DMS153 (cell line): ENCODE results near the gene PIGU.
"Not testable (repeated sequence)": the region's sequence is repeated elsewhere in the genome, so short reads cannot be mapped to it uniquely, and the experiment has no call there.

Source experiments
- DNase-seq: peaks from one replicate; lab custom pipeline; 2025; lab: John Stamatoyannopoulos, UW

The PIGU gene, protein sequence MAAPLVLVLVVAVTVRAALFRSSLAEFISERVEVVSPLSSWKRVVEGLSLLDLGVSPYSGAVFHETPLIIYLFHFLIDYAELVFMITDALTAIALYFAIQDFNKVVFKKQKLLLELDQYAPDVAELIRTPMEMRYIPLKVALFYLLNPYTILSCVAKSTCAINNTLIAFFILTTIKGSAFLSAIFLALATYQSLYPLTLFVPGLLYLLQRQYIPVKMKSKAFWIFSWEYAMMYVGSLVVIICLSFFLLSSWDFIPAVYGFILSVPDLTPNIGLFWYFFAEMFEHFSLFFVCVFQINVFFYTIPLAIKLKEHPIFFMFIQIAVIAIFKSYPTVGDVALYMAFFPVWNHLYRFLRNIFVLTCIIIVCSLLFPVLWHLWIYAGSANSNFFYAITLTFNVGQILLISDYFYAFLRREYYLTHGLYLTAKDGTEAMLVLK

DNA sequence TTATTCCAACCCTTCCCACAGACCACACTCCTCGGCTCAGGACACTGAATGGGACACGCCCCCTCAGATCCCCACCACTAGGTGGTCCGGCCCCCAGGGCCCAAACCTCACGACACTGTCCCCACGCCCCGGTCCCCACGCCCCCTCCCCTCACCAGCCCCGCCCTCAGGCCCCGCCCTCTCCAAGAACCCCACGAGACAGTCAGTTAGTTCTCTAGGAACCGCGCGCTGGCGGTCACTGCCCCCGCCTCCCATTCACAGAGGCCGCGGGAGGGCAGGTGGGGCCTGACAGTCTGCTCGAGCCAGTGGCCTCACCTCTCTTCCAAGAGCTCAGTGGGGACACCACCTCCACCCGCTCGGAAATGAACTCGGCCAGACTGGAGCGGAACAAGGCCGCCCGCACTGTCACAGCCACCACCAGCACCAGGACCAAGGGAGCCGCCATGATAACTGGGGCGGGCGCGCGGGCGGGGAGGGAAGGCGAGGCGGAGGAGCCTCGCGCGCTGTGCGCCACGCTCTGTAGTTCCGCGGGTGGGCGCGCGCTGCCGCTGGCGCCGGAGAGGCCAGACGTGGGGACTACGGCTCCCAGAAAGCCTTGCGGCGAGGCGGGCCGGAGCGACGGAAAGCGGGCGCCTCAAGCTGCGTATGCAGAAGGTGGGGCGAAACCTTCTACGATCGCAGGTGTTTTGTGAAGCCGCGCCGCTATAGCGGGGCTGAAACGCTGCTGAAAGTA lies at the start of gene PIGU:
Gene PIGU (minus strand): TSS at position 451 of the 732 bp plus-strand sequence. CDS start 7 bp downstream, at position 444.
- peak; percentile 96 for DNase-seq

DNA sequence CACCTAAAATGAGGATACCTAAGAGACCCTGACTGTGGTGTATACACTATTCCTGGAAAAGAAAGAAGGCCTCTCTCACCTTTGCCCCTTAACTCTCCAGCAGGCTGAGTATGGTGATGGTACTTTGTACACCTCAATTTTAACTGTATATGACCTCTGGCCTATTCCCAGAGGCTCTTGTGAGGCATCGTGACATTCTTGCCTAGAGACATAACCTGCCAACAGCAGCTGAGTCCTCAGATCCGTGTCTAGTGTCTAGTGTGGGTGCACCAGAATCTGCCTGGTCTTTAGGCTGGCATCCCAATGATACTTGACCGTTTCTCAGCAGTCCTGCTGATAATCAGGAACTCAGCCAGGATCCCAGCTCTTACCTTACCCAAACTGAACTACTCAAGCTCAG lies 47.3 kb upstream of the PIGU start:
- DNase-seq = no peak

DNA sequence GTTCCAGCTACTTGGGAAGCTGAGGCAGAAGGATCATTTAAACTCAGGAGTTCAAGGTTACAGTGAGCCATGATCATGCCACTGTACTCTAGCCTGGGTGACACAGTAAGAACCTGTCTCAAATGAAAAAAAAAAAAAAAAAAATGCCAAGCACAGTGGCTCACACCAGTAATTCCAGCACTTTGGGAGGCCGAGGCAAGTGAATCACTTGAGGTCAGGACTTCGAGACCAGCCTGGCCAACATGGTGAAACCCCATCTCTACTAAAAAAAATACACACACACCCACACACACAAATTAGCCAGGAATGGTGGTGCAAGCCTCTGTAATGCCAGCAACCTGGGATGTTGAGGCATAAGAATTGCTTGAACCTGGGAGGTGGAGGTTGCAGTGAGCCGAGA lies 45.7 kb upstream of the PIGU start:
- not testable (repeated sequence) for DNase-seq

DNA sequence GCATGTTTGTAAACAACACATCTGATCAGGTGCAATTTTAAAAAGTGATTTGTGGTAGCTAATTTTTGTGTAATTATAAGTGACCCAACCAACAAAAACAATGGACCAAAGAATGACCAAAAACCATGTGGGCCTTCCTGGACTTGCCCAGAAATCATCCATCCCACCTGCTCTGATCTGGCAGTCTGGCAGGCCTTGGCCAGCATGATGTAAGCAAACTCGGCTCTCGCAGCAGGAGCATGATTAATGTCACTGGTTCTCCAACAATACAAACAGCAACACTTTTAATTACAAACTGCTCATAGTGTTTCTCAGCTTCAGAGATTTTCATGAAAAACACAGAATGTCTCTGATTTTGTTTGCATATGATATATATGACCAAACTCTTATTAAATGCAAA lies 43.4 kb upstream of the PIGU start:
- DNase-seq = no peak

DNA sequence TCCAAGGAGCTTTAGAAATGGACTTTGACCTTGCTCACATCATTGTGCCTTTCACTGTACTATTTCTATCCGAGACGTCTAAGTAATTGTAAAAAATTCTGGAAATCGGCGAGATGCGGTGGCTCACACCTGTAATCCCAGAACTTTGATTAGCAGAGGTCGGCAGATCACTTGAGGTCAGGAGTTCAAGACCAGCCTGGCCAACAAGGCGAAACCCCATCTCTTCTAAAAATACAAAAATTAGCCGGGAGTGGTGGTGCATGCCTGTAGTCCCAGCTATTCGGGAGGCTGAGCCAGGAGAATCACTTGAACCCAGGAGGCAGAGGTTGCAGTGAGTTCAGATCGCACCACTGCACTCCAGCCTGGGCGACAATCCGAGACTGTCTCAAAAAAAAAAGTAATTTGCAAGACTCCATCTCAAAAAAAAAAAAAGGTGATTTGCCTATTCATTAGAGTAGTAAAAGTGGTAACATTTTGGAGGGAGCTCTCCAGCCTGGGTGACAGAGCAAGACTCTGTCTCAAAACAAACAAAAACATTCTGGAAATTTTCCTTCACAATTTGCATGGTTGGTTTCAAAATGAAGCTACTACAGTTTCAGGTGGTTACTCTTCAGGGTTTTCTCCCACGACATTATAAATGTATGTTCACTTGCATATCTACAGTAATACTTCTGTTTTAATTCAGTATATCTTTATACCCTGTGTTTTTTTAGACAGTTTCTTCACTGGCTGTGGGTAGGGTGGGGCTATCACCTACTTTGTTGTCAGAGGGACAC lies 42.5 kb upstream of the PIGU start:
- not testable (repeated sequence) for DNase-seq

DNA sequence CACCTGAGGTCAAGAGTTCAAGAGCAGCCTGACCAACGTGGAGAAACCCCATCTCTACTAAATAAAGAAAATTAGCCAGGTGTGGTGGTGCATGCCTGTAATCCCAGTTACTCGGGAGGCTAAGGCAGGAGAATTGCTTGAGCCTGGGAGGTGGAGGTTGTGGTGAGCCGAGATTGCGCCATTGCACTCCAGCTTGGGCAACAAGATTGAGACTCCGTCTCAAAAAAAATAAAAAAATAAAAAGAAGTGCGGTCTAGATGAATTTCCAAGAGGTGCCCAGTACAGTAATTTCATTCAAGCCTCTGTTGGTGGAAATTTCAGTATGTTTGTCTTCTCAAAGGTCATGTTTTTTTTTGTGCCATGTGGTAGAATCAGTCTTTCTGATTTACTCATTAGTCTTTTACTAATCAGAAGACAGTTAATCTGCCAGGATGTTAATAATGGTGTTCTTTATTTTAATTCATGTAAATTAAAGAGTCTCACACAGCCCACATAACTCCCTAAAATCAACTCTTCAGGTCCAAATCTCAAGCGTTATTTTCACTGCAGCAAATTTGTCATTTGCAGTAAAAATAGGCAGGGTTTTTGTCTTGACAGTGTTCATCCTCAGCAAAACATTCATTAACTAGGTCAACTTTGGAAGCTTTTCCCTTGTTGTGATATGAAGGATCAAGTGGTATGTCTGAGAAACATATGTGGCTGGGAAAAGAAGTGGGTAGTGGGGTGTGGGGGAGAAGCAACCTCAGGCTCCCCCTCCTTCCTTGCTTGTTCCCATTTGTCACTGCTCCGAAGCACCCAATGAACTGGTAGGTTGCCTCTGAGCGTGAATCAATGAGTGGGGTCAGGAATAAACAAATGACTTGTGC lies 40.6 kb upstream of the PIGU start:
- DNase-seq = no peak

- no peak for DNase-seq
Observed at GRCh38 chr20:34716921-34717229, 40.0 kb upstream of the PIGU start.

- no peak for DNase-seq
Observed at GRCh38 chr20:34715384-34715783, 38.5 kb upstream of the PIGU start.

DNA sequence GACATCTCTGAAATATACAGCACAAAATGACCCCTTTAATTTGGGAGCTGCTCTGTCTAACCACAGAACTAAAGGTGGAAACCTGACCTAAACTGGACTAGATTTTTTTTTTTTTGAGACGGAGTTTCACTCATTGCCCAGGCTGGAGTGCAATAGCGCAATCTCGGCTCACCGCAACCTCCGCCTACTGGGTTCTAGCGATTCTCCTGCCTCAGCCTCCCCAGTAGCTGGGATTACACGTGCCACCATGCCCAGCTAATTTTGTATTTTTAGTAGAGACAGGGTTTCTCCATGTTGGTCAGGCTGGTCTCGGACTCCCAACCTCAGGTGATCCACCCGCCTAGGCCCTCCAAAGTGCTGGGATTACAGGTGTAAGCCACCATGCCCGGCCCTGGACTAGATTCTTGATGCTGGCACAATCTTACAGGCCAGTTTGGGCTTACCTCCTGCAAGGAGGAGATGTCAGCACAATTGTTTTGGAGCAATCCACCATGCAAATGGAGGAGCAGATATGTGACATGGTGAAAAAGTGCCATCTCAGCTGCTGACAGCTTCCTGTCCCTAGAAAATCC lies 37.1 kb upstream of the PIGU start:
- not testable (repeated sequence) for DNase-seq

- DNase-seq = no peak
Observed at GRCh38 chr20:34713194-34713943, 36.5 kb upstream of the PIGU start.

DNA sequence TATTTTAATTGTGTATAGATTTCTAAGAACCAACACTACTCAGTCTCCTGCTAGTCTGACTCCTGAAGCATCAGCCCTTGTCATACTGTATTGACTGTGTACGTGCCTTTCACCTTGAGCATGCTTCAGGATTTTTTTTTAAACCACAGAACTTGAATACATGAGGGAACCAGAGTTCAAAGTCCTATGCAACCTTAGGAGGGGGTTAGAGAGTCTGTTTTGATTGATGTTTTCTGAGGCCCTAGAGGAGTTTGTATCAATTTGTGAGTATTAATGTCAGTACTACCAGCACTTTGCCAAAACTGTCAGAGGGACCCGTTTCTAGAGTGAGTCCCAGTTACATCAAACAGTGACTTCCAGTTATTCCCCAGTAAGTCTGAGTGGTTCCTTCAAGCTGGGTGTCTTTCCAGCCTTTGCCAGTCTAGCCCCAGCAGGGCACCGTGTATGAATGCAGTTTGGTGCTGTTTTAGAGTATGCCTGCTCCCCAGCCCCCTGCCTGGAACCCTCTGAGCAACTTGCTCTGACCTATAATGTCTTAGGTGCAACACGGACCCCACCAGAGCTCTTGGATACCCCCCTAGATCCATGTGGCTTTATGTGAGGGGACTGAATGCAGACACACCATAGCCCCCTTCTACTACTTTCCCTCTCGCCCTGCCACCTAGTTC lies 35.8 kb upstream of the PIGU start:
- no peak for DNase-seq

- DNase-seq = no peak
Observed at GRCh38 chr20:34711813-34712430, 35.0 kb upstream of the PIGU start.

DNA sequence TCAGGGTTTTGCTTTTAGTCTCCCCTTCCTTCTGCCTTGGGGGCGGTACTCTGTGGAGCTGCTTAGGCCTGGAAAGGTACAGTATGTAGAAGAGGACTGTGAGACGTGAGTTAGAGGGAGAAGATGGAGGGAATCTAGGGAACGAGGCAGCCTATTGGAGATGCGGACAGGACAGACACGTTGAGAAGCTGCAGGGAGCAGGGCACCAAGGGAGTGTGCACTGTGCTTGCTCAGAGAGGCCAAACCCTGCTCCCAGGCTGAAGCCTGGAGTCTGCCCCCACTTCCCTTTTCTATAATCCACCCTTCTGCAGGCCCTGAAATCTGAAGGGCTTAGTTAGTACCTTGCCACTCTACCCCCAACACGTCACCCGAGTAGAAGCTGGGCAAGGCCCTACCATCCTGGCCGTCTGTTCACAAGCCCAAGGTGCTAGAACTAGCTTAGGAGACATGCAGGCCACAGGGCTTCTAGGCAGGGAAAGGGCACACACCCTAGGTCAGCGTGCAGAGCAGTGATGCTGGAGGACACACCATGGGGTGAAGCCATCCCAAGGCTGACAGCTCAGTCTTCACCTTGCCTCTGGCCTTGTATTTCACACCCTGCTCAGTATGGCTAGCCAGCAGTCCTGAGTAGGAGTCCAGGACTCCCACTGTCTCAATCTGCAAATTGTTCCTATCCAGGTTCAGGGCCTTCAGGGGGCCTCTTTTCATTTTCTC lies 34.1 kb upstream of the PIGU start:
- DNase-seq = no peak

- DNase-seq = no peak
Observed at GRCh38 chr20:34710568-34710839, 33.6 kb upstream of the PIGU start.

GRCh38 chr20:34709831-34710567 lies 33.1 kb upstream of the PIGU start:
- peak; percentile 56 for DNase-seq

GRCh38 chr20:34709044-34709830 lies 32.3 kb upstream of the PIGU start:
- peak; percentile 84 for DNase-seq

- peak; percentile 7 for DNase-seq
Observed at GRCh38 chr20:34708621-34709043, 31.7 kb upstream of the PIGU start.
